HepG2 (cell line): ENCODE results near the gene TMEM14B. TPM values are rescaled to one million over a fixed set of nuclear protein-coding genes. Genes with fewer than 3 reads are reported as not detected.
A peak's percentile ranks its signal among the peaks of the same experiment; 100 is the strongest.

Experiments
- ATAC-seq: fragments of 200-7000 bp; cut with Tn5 transposase; 3 replicates; pipeline ENCODE4 v1.9.1; 2020; ENCODE audit warnings: mild to moderate bottlenecking, moderate library complexity
- BruUV-seq: library from RNA; stranded (reverse); fragments of 400-500 nt; replicated peaks from 2 replicates; lab custom pipeline; 2021; lab: Mats Ljungman, UMichigan
- CTCF ChIA-PET: fragments of 300-600 bp; formaldehyde crosslinking; extraction: SDS; loops from one replicate; lab custom pipeline; 2021; ENCODE audit warnings: low total read pairs, inconsistent platforms, low intra/inter-chr PET ratio; lab: Yijun Ruan, JAX
- POLR2A ChIA-PET: fragments of 350-600 bp; sonication (Branson Sonifier 250); formaldehyde crosslinking; loops from one replicate; lab custom pipeline; 2020; ENCODE audit warnings: antibody characterized with exemption, inconsistent platforms; lab: Yijun Ruan, JAX
- DNase-seq: peaks from one replicate; pipeline ENCODE4 v3.0.0-alpha.2; 2015; ENCODE audit warnings: low spot score
- FAIRE-seq: peaks from 3 replicates; lab custom pipeline; 2011; peaks lifted over from hg19 to GRCh38; lab: Jason Lieb, UNC
- H2AFZ ChIP-seq: one replicate; pipeline ENCODE4 v1.6.1; 2011; ENCODE audit warnings: low read length, inconsistent platforms
- H3K27ac ChIP-seq: fragments of 300-600 bp; 3 replicates; pipeline ENCODE4 v1.8.0; 2011; ENCODE audit warnings: mixed run types, mild to moderate bottlenecking, mixed read lengths, low read length, inconsistent platforms; ENCODE audit not compliant: insufficient read depth; ENCODE audit errors: extremely low read length
- H3K27me3 ChIP-seq, 2 experiments: fragments of 200-600 bp in 1 of 2; 2 replicates in 1 of 2; 3 replicates in 1 of 2; pipeline versions ENCODE4 v1.6.0 to v1.8.0; 2011; ENCODE audit warnings: low read length in 2 of 2, mild to moderate bottlenecking in 2 of 2, moderate library complexity in 2 of 2, inconsistent platforms in 1 of 2; ENCODE audit not compliant: insufficient read depth in 2 of 2, control insufficient read depth in 1 of 2
- H3K36me3 ChIP-seq, 2 experiments: fragments of 200-600 bp in 1 of 2; replicated peaks in 1 of 2; 2 replicates in 1 of 2; 3 replicates in 1 of 2; pipeline versions ENCODE4 v1.5.1 to v1.8.0; 2011; ENCODE audit warnings: low read length in 2 of 2, inconsistent platforms in 1 of 2; ENCODE audit not compliant: insufficient read depth in 2 of 2, control insufficient read depth in 1 of 2
- H3K4me1 ChIP-seq: 2 replicates; pipeline ENCODE4 v1.5.1; 2012; ENCODE audit warnings: low read length, inconsistent platforms; ENCODE audit not compliant: insufficient read depth
- H3K4me2 ChIP-seq: 2 replicates; pipeline ENCODE4 v1.6.0; 2011; ENCODE audit warnings: low read depth, low read length, inconsistent platforms
- H3K4me3 ChIP-seq, 3 experiments: fragments of 200-600 bp in 1 of 3; sonication (generic), shearing (Covaris generic) in 1 of 3; replicated peaks in 1 of 3; 2 replicates each; pipeline ENCODE4 v1.5.1; 2011 to 2016; ENCODE audit warnings: low read length in 3 of 3, inconsistent platforms in 2 of 3, low read depth in 2 of 3, mild to moderate bottlenecking in 2 of 3, control low read depth in 1 of 3, mixed read lengths in 1 of 3; ENCODE audit not compliant: insufficient read depth in 1 of 3
- H3K79me2 ChIP-seq: one replicate; pipeline ENCODE4 v1.6.1; 2011; ENCODE audit warnings: low read length, inconsistent platforms; ENCODE audit not compliant: insufficient read depth
- H3K9ac ChIP-seq: 2 replicates; pipeline ENCODE4 v1.6.0; 2011; ENCODE audit warnings: mild to moderate bottlenecking, low read depth, low read length, inconsistent platforms; ENCODE audit not compliant: insufficient read depth
- H3K9me3 ChIP-seq: 2 replicates; pipeline ENCODE4 v1.5.1; 2012; ENCODE audit warnings: mild to moderate bottlenecking, low read length
- H4K20me1 ChIP-seq: 2 replicates; pipeline ENCODE4 v1.6.0; 2011; ENCODE audit warnings: inconsistent platforms, mild to moderate bottlenecking, low read length, moderate library complexity; ENCODE audit not compliant: insufficient read depth
- PLRG1 ChIP-seq: fragments of 450-650 bp; conservative IDR thresholded peaks from 2 replicates; pipeline ENCODE4 v1.6.1; 2016
- REST ChIP-seq, 2 experiments: IDR thresholded peaks; 2 replicates each; pipeline ENCODE4 v1.6.1; 2011 to 2012; ENCODE audit warnings: low read length in 2 of 2, borderline replicate concordance in 1 of 2, low read depth in 1 of 2, mild to moderate bottlenecking in 1 of 2, moderate library complexity in 1 of 2
- RFXAP ChIP-seq: sonication (generic); formaldehyde crosslinking; IDR thresholded peaks from 2 replicates; pipeline ENCODE4 v1.4.0; 2020; ENCODE audit warnings: missing genetic modification reagents, borderline replicate concordance
- SAFB2 ChIP-seq: sonication (generic); formaldehyde crosslinking; IDR thresholded peaks from 2 replicates; pipeline ENCODE4 v1.5.1; 2020; ENCODE audit warnings: missing genetic modification reagents, low read depth, mild to moderate bottlenecking, borderline replicate concordance
- ZFP82 ChIP-seq: sonication (generic); formaldehyde crosslinking; IDR thresholded peaks from 2 replicates; pipeline ENCODE4 v1.5.1; 2020; ENCODE audit warnings: mild to moderate bottlenecking, missing genetic modification reagents, borderline replicate concordance
- ZNF703 ChIP-seq: sonication (generic); formaldehyde crosslinking; IDR thresholded peaks from 2 replicates; pipeline ENCODE4 v1.5.1; 2020; ENCODE audit warnings: missing genetic modification reagents, mild to moderate bottlenecking, moderate library complexity, borderline replicate concordance
- ZNF766 ChIP-seq: sonication (generic); formaldehyde crosslinking; IDR thresholded peaks from 2 replicates; pipeline ENCODE4 v1.5.0; 2020; ENCODE audit warnings: missing genetic modification reagents, borderline replicate concordance
- ZNF816 ChIP-seq: sonication (generic); formaldehyde crosslinking; IDR thresholded peaks from 2 replicates; pipeline ENCODE4 v1.8.0; 2022; ENCODE audit warnings: missing genetic modification reagents, mild to moderate bottlenecking, borderline replicate concordance
- WGBS: methylation state at CpG from one replicate; pipeline ENCODE4 v1.1.6; 2017; ENCODE audit warnings: low lambda C conversion rate; 5-methylcytosine and 5-hydroxymethylcytosine counted together
- in situ Hi-C: cut with HindIII; loops from 2 replicates; pipeline ENCODE4 v1.10.0; 2017; ENCODE audit warnings: low pct_unique_long_range_greater_than_20kb; ENCODE audit not compliant: extremely low pct_ligation_motif_present
- intact Hi-C: fragments of 100-400 bp; cut with micrococcal nuclease; formaldehyde crosslinking; loops from one replicate; pipeline ENCODE4 v1.10.0; 2022; ENCODE audit not compliant: unreplicated experiment
- polyA plus RNA-seq, 8 experiments: library from polyadenylated mRNA; depleted of rRNA in 3 of 8; stranded (reverse) in 7 of 8; unstranded in 1 of 8; fragments of >200 nt; fragmentation: Illumina TruSeq in 4 of 8; extraction: Trizol in 4 of 8; gene quantifications; 2 replicates each; pipeline versions ENCODE4 v1.2.1 to v1.2.3, GENCODE V29; 2011 to 2016; ENCODE audit warnings: low read depth in 4 of 8, missing spikeins in 1 of 8, mixed read lengths in 1 of 8; ENCODE audit not compliant: insufficient read depth in 1 of 8
- total RNA-seq, 5 experiments: library from RNA; depleted of rRNA; stranded (reverse); fragments of >200 nt; fragmentation: Illumina TruSeq; extraction: Trizol; gene quantifications; 2 replicates each; pipeline ENCODE4 v1.2.3, GENCODE V29; 2016; ENCODE audit warnings: low read depth in 1 of 5
- TF ChIP-seq, protein P1 (sequence below): sonication (generic); formaldehyde crosslinking; IDR thresholded peaks from 2 replicates; pipeline ENCODE4 v1.5.0; 2020; ENCODE audit warnings: mild to moderate bottlenecking, missing genetic modification reagents

TMEM14B gene
- total and polyA plus RNA-seq, 2 of the 13 experiments (the other 11 are each of a cell fraction or from before 2014, with no cell fraction given): 133 to 200 TPM

- TF ChIP-seq ZNF766 (CRISPR knock-in tag): peak; percentile 92
- TF ChIP-seq SAFB2 (CRISPR knock-in tag): no peak; the same call in 1 of the 2 replicates
- peak; percentile 73; the same call in 1 of the 2 replicates for TF ChIP-seq RFXAP
Measured at GRCh38 chr6:10722820-10723566, 24.6 kb upstream of the TMEM14B start, which contains the start of gene TMEM14C (continued).

DNA sequence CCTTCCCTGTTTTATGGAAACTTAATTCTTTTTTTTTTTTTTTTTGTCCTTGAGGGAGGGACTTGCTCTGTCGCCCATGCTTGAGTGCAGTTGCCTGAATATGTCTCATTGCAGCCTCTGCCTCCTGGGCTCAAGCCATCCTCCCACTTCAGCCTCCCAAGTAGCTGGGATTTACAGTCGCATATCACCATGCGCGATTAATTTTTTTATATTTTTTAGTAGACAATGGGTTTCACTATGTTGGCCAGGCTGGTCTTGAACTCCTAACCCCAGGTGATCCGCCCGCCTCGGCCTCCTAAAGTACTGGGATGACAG lies 24.1 kb upstream of the TMEM14B start:
- Histone ChIP-seq H3K4me2 (peak overlapping the region; percentile 73), H3K27ac (peak overlapping the region; percentile 95), H2AFZ (peak overlapping the region; percentile 66), H3K4me1 (peaks cover 34% of the 10 kb centered on the region), H3K9ac (peak overlapping the region; percentile 94), H3K27me3 (no peaks in the 10 kb centered on the region), H3K4me3 (peak overlapping the region; percentile 69 to 92 (median 78)), H4K20me1 (no peaks in the 10 kb centered on the region), H3K36me3 (peaks cover 9 to 22% of the 10 kb centered on the region in 2 experiments), H3K9me3 (peaks cover 11% of the 10 kb centered on the region), H3K79me2 (peaks cover 25% of the 10 kb centered on the region)
- TF ChIP-seq ZFP82: 0 out of 2 replicates have a peak, but pooled peaks have one; percentile 6
- TF ChIP-seq, protein P1, sequence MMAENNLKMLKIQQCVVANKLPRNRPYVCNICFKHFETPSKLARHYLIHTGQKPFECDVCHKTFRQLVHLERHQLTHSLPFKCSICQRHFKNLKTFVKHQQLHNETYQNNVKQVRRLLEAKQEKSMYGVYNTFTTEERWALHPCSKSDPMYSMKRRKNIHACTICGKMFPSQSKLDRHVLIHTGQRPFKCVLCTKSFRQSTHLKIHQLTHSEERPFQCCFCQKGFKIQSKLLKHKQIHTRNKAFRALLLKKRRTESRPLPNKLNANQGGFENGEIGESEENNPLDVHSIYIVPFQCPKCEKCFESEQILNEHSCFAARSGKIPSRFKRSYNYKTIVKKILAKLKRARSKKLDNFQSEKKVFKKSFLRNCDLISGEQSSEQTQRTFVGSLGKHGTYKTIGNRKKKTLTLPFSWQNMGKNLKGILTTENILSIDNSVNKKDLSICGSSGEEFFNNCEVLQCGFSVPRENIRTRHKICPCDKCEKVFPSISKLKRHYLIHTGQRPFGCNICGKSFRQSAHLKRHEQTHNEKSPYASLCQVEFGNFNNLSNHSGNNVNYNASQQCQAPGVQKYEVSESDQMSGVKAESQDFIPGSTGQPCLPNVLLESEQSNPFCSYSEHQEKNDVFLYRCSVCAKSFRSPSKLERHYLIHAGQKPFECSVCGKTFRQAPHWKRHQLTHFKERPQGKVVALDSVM (CRISPR knock-in tag): peak; percentile 77; the same call in 1 of the 2 replicates
- 0 out of 2 replicates have a peak, but pooled peaks have one; percentile 6 for TF ChIP-seq ZNF816
- no peak for TF ChIP-seq REST (IDR thresholded peaks at IDR 0.05; ENCODE audit: borderline replicate concordance in 1 of 2, low read depth in 1 of 2, low read length in 2 of 2)
- no peak for TF ChIP-seq ZNF703 (CRISPR knock-in tag)
- TF ChIP-seq PLRG1: no peak
- DNase-seq: no peak
- CTCF ChIA-PET: no interaction called here
- POLR2A ChIA-PET: interaction anchor here (0.9 to 6.6 kb wide), 6 partner anchors 9 to 201 kb away, joined by 3 to 332 read pairs (median 13); partner anchors contain the start of genes C6orf52, GCNT2, PAK1IP1 and TMEM14B
- WGBS: 29% methylated on average over 7 of the region's 7 CpGs
- intact Hi-C loops (loop anchor here (1.0 to 2.0 kb wide), 5 partner anchors 24 to 213 kb away; partner anchors contain the start of gene TMEM14B), in situ Hi-C loops (no loop called here)
- ATAC-seq: no peak
- FAIRE-seq: no peak
- BruUV-seq: no TSS peak
